OCI-LY7 (cell line): Measurements from ENCODE around the gene GTPBP2.
"Not testable (repeated sequence)": the region's sequence is repeated elsewhere in the genome, so short reads cannot be mapped to it uniquely, and the experiment has no call there.

Experiments used
- CTCF ChIP-seq: fragments of 200-600 bp; sonication (generic); conservative IDR thresholded peaks from 2 replicates; pipeline ENCODE4 v1.5.1; 2014; ENCODE audit warnings: mild to moderate bottlenecking, antibody characterized with exemption, low read length, moderate library complexity, mixed read lengths
- EZH2phosphoT487 ChIP-seq: fragments of 200-600 bp; sonication (generic); IDR thresholded peaks from 2 replicates; pipeline ENCODE4 v1.6.1; 2018; ENCODE audit warnings: low read depth, borderline replicate concordance, mild to moderate bottlenecking, mixed run types, antibody characterized with exemption, low read length, moderate library complexity, mixed read lengths

- not testable (repeated sequence) for TF ChIP-seq CTCF, EZH2phosphoT487
Observed at GRCh38 chr6:43662948-43663347, 33.9 kb upstream of the GTPBP2 start.
